ENCODE data around the gene CHAC1. TPM values are rescaled to one million over a fixed set of nuclear protein-coding genes. Genes with fewer than 3 reads are reported as not detected.
A peak's percentile ranks its signal among the peaks of the same experiment; 100 is the strongest.

Gene CHAC1
- total and polyA plus RNA-seq, 11 donors, result 0.72 to 6.1 (median 2.4) TPM

DNA sequence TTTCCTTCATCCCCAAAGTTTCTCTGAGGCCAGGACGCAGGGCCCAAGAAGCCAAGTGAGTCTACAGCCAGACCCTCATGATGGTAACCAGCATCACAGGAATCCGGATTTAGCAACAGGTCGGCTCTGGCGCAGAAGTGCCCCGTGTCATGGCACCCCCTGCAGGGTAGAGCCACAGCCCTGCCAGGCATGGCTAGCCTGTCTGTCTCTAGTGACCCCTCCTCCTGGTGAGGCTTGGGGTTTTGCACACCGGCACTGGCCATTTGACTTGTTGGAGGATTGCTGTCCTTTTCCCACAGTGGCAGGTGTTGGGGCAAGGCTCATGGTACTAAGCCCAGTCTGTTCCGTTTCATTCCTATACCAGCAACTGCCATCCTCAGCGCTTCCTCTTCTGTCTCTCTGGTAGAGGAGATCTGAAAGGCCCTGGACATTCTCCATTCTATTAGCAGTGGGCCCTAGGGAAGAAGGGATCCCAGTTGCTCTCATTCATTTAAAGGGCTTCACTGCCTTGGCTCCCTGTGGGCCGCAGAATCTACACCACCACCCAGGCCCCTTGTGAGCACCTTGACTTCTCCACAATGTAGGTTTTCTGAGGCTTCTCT lies 9.4 kb upstream of the CHAC1 start:
- intact Hi-C loops (cut with DNase I), result loop anchor here in 9 of 10 donors (2.0 to 10.0 kb wide), 4 partner anchors 37 to 75 kb away; no protein-coding TSS in a partner anchor
- H3K9me3 ChIP-seq, result no peaks in the 10 kb centered on the region
- TF ChIP-seq POLR2A (IDR thresholded peaks at IDR 0.05), result no peak
- TF ChIP-seq, protein P1, sequence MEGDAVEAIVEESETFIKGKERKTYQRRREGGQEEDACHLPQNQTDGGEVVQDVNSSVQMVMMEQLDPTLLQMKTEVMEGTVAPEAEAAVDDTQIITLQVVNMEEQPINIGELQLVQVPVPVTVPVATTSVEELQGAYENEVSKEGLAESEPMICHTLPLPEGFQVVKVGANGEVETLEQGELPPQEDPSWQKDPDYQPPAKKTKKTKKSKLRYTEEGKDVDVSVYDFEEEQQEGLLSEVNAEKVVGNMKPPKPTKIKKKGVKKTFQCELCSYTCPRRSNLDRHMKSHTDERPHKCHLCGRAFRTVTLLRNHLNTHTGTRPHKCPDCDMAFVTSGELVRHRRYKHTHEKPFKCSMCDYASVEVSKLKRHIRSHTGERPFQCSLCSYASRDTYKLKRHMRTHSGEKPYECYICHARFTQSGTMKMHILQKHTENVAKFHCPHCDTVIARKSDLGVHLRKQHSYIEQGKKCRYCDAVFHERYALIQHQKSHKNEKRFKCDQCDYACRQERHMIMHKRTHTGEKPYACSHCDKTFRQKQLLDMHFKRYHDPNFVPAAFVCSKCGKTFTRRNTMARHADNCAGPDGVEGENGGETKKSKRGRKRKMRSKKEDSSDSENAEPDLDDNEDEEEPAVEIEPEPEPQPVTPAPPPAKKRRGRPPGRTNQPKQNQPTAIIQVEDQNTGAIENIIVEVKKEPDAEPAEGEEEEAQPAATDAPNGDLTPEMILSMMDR (IDR thresholded peaks at IDR 0.05), result no peak
- no peaks in the 10 kb centered on the region for H3K27me3 ChIP-seq
- no peak overlapping the region for H3K4me3 ChIP-seq
- peaks cover 0 to 3% (median 0%) of the 10 kb centered on the region in 9 donors for H3K36me3 ChIP-seq
- 94 to 99% (median 97%) methylated on average over 9 of the region's 9 CpGs for WGBS, 4 donors
- H3K27ac ChIP-seq, result no peak overlapping the region
- no peak for ATAC-seq
- peak in 1 of 5 donors; percentile 28 for DNase-seq
- H3K4me1 ChIP-seq, result peaks cover 7 to 40% (median 31%) of the 10 kb centered on the region in 12 donors

DNA sequence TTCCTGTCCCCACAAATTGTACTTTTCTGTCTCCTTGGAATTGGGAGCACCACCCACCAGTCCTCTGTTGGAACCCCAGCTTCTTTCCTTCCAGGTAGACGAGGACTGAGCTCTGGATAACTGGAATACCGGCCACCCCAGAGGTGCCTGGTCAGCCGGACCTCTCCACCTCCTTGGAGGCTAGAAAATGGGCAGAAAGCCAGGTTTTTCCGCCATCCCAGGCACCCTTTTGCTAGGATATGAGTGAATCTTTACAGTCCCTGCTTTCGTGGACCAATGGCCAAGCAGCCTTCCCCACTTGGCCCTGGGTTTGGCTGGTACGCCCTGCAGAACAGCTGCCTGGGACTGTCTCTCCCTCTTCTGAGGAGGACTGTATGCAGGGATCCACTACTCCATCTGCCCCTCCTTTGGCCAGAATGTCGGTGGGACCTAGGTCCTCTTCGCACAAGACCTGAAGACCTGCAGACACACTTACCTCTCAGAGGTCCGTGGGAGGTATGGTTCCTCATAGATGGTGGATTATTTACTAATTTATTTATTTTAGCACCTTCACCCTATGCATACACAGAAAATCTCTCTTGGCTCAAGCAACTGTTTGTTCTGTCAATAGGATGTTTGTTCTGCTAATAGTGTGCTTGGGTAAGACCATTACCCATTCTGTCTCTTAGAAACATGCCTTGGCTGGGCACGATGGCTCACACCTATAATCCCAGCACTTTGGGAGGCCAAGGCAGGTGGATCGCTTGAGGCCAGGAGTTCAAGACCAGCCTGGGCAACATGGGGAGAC lies 8.6 kb upstream of the CHAC1 start:
- H3K27me3 ChIP-seq, result no peaks in the 10 kb centered on the region
- no peak overlapping the region for H3K27ac ChIP-seq
- TF ChIP-seq POLR2A (IDR thresholded peaks at IDR 0.05), result no peak
- TF ChIP-seq, protein P1 (IDR thresholded peaks at IDR 0.05), result no peak
- H3K4me3 ChIP-seq, result no peak overlapping the region
- no peaks in the 10 kb centered on the region for H3K36me3 ChIP-seq
- intact Hi-C loops (cut with DNase I), result loop anchor here in 7 of 10 donors (5.0 to 10.0 kb wide), 3 partner anchors 37 to 73 kb away; no protein-coding TSS in a partner anchor
- H3K9me3 ChIP-seq, result no peaks in the 10 kb centered on the region
- DNase-seq (peak in 1 of 5 donors; percentile 23), ATAC-seq (no peak)
- 93 to 99% (median 94%) methylated on average over 11 of the region's 11 CpGs for WGBS, 4 donors
- H3K4me1 ChIP-seq, result peaks cover 6 to 39% (median 30%) of the 10 kb centered on the region in 12 donors

DNA sequence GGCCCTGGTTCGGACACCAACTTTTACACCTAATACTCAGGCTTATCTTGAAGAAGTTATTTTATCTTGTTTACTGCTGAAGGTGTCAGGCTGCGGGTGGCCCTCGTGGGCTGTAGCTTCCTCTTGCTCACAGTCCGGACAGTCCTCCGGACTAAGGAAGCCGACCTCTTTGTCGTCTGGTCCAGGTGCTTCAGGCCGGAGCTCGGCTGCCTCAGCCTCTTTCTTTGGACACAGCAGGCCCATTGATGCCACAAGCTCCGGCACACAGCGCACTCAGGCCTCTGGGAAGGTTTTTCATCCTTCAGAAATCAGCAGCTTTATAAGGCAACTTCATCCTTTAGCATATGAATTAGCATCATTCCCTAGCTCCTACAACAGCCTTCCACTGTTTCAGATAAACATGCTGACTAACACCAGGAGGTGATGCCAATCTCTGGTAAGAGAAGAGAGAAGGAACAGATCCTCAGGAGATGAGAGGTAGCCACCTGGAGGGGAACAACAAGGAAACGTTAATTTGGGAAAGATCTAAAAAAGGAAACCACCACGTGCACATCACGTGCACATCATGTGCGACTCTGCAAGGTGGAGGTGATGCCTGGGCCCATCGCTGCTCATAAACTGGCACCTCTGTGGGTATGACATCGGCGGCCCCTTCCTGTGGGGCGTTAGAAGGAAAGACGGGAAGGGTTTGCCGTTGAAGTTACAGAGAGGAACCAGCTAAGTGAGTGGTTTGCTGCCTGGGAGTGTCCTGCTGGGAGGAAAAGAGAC lies 4.4 kb upstream of the CHAC1 start:
- H3K36me3 ChIP-seq, result no peaks in the 10 kb centered on the region
- WGBS, 4 donors, result 60 to 64% (median 63%) methylated on average over 21 of the region's 21 CpGs
- intact Hi-C loops (cut with DNase I), result loop anchor here in 1 of 10 donors (10.0 kb wide), 1 partner anchor 66 kb away; no protein-coding TSS in a partner anchor
- no peak overlapping the region for H3K27ac ChIP-seq
- TF ChIP-seq POLR2A (IDR thresholded peaks at IDR 0.05), result no peak
- TF ChIP-seq, protein P1 (IDR thresholded peaks at IDR 0.05), result no peak
- H3K4me1 ChIP-seq, result peaks cover 0 to 17% (median 8%) of the 10 kb centered on the region in 12 donors
- ATAC-seq, result no peak
- H3K9me3 ChIP-seq, result no peaks in the 10 kb centered on the region
- peak in 3 of 5 donors; percentile 7 to 16 (median 16) for DNase-seq
- H3K4me3 ChIP-seq, result no peak overlapping the region
- H3K27me3 ChIP-seq, result no peaks in the 10 kb centered on the region
